Panc1 (cell line): Measurements from ENCODE around the gene CDH5. TPM values are rescaled to one million over a fixed set of nuclear protein-coding genes. Genes with fewer than 3 reads are reported as not detected.

Experiments
- ATAC-seq: fragments of 200-7000 bp; cut with Tn5 transposase; 2 replicates; pipeline ENCODE4 v1.9.1; 2020; ENCODE audit warnings: mild to moderate bottlenecking, moderate library complexity
- BruUV-seq: library from RNA; stranded (reverse); fragments of 400-500 nt; replicated peaks from 2 replicates; lab custom pipeline; 2021; lab: Mats Ljungman, UMichigan
- CTCF ChIA-PET: fragments of 300-600 bp; sonication (Branson Sonifier 250); formaldehyde crosslinking; loops from one replicate; lab custom pipeline; 2022; ENCODE audit warnings: antibody characterized with exemption; lab: Charles Lee
- POLR2A ChIA-PET: fragments of 300-600 bp; sonication (Branson Sonifier 250); formaldehyde crosslinking; loops from one replicate; lab custom pipeline; 2022; ENCODE audit warnings: antibody characterized with exemption; lab: Charles Lee
- DNase-seq: peaks from one replicate; pipeline ENCODE4 v3.0.0-alpha.2; 2010; ENCODE audit warnings: low read depth, low spot score
- H3K27ac ChIP-seq: 2 replicates; pipeline ENCODE4 v1.5.1; 2011; ENCODE audit warnings: mild to moderate bottlenecking, low read length, inconsistent platforms
- H3K27me3 ChIP-seq: fragments of 200-500 bp; sonication (Bioruptor generic); 2 replicates; pipeline ENCODE4 v1.6.0; 2014; ENCODE audit warnings: low read length, inconsistent platforms; ENCODE audit not compliant: control insufficient read depth, insufficient read depth
- H3K36me3 ChIP-seq: fragments of 200-500 bp; sonication (Bioruptor generic); 2 replicates; pipeline ENCODE4 v1.5.1; 2014; ENCODE audit warnings: inconsistent platforms, mild to moderate bottlenecking, low read length, moderate library complexity; ENCODE audit not compliant: control insufficient read depth, insufficient read depth
- H3K4me1 ChIP-seq: 2 replicates; pipeline ENCODE4 v1.5.1; 2011; ENCODE audit warnings: inconsistent platforms, mild to moderate bottlenecking, low read length, moderate library complexity; ENCODE audit not compliant: control insufficient read depth, insufficient read depth
- H3K4me3 ChIP-seq, 2 experiments: 2 replicates each; pipeline ENCODE4 v1.5.1; 2011 to 2012; ENCODE audit warnings: low read depth in 2 of 2, low read length in 2 of 2, mild to moderate bottlenecking in 2 of 2, inconsistent platforms in 1 of 2, moderate library complexity in 1 of 2
- H3K9me3 ChIP-seq: fragments of 200-500 bp; sonication (Bioruptor generic); 2 replicates; pipeline ENCODE4 v1.5.1; 2014; ENCODE audit warnings: low read depth, mild to moderate bottlenecking, inconsistent platforms, low read length, moderate library complexity; ENCODE audit not compliant: control insufficient read depth, insufficient read depth
- CTCF ChIP-seq: fragments of 450-650 bp; IDR thresholded peaks from 2 replicates; pipeline ENCODE4 v1.5.1; 2017; ENCODE audit warnings: mild to moderate bottlenecking
- POLR2AphosphoS5 ChIP-seq: IDR thresholded peaks from 2 replicates; pipeline ENCODE4 v1.6.1; 2012; ENCODE audit warnings: mild to moderate bottlenecking, low read depth, low read length, moderate library complexity
- REST ChIP-seq, 2 experiments: IDR thresholded peaks; 2 replicates each; pipeline ENCODE4 v1.6.1; 2011 to 2012; ENCODE audit warnings: low read depth in 2 of 2, control low read depth in 1 of 2, low read length in 1 of 2, mild to moderate bottlenecking in 1 of 2, moderate library complexity in 1 of 2; ENCODE audit not compliant: insufficient read depth in 1 of 2
- SIN3A ChIP-seq: IDR thresholded peaks from 2 replicates; pipeline ENCODE4 v1.6.1; 2012; ENCODE audit warnings: low read depth, mild to moderate bottlenecking, low read length, moderate library complexity, borderline replicate concordance; ENCODE audit not compliant: insufficient read depth
- TCF7L2 ChIP-seq: IDR thresholded peaks from 2 replicates; pipeline ENCODE4 v1.6.1; 2011; ENCODE audit warnings: mild to moderate bottlenecking, low read depth, low read length, inconsistent platforms
- in situ Hi-C: cut with HindIII; loops from 2 replicates; pipeline ENCODE4 v1.10.0; 2016; ENCODE audit warnings: low sequenced_read_pairs, low pct_unique_long_range_greater_than_20kb
- intact Hi-C: fragments of 100-400 bp; cut with micrococcal nuclease; formaldehyde crosslinking; loops from one replicate; pipeline ENCODE4 v1.10.0; 2022; ENCODE audit not compliant: unreplicated experiment
- total RNA-seq: library from RNA; stranded (reverse); gene quantifications from one replicate; pipeline ENCODE4 v1.2.1, GENCODE V29; 2021; ENCODE audit not compliant: unreplicated experiment

CDH5 gene
- total RNA-seq, 1 experiment from 2014 or later, result 0.18 TPM

- Histone ChIP-seq H3K27me3 (no peaks in the 10 kb centered on the region), H3K36me3 (no peaks in the 10 kb centered on the region), H3K27ac (no peak overlapping the region), H3K4me1 (no peaks in the 10 kb centered on the region), H3K9me3 (no peaks in the 10 kb centered on the region), H3K4me3 (no peak overlapping the region)
- no TSS peak for BruUV-seq
- in situ Hi-C loops (no loop called here), intact Hi-C loops (no loop called here)
- DNase-seq (no peak), ATAC-seq (no peak)
- ChIA-PET POLR2A (no interaction called here), CTCF (interaction anchor here (0.7 kb wide), 1 partner anchor 104 kb away, joined by 4 read pairs; no protein-coding TSS in a partner anchor)
- TF ChIP-seq CTCF (no peak), REST (IDR thresholded peaks at IDR 0.05; ENCODE audit: insufficient read depth in 1 of 2, low read depth in 2 of 2, low read length in 1 of 2) (no peak), POLR2AphosphoS5 (no peak), TCF7L2 (no peak), SIN3A (no peak)
These were observed 72.7 kb downstream of the CDH5 start for GRCh38 chr16:66439051-66439730.

- POLR2A ChIA-PET, result no interaction called here
- no TSS peak for BruUV-seq
- no peak overlapping the region for H3K27ac ChIP-seq
- no peak for ATAC-seq
- H3K27me3 ChIP-seq, result no peaks in the 10 kb centered on the region
- TF ChIP-seq SIN3A (no peak), CTCF (no peak), POLR2AphosphoS5 (no peak), TCF7L2 (no peak), REST (IDR thresholded peaks at IDR 0.05; ENCODE audit: insufficient read depth in 1 of 2, low read depth in 2 of 2, low read length in 1 of 2) (no peak)
- H3K9me3 ChIP-seq, result no peaks in the 10 kb centered on the region
- no peak overlapping the region for H3K4me3 ChIP-seq
- H3K36me3 ChIP-seq, result no peaks in the 10 kb centered on the region
- CTCF ChIA-PET, result no interaction called here
- no peak for DNase-seq
- intact Hi-C loops (no loop called here), in situ Hi-C loops (no loop called here)
- no peaks in the 10 kb centered on the region for H3K4me1 ChIP-seq
These were observed 73.8 kb downstream of the CDH5 start for GRCh38 chr16:66440271-66440802.
